PFSK-1 (cell line): ENCODE results near the gene MYMX.

Experiments
- FOXP2 ChIP-seq: optimal IDR thresholded peaks from 2 replicates; pipeline ENCODE3; 2011; ENCODE audit warnings: borderline replicate concordance, control low read depth, inconsistent platforms; ENCODE audit not compliant: insufficient read depth; ENCODE audit errors: extremely low read length, extremely low read depth
- POLR2AphosphoS5 ChIP-seq: IDR thresholded peaks from 2 replicates; pipeline ENCODE4 v1.6.1; 2012; ENCODE audit warnings: low read depth, mild to moderate bottlenecking, control low read depth, low read length, moderate library complexity
- SIN3A ChIP-seq: IDR thresholded peaks from 2 replicates; pipeline ENCODE4 v1.6.1; 2012; ENCODE audit warnings: mild to moderate bottlenecking, low read length, moderate library complexity, borderline replicate concordance; ENCODE audit not compliant: insufficient read depth
- TAF1 ChIP-seq: IDR thresholded peaks from 2 replicates; pipeline ENCODE4 v1.6.1; 2012; ENCODE audit warnings: low read length, control low read depth, borderline replicate concordance; ENCODE audit not compliant: insufficient read depth
- TF ChIP-seq, protein P1 (sequence below), 2 experiments: IDR thresholded peaks; 2 replicates each; pipeline versions ENCODE4 v1.6.1 to v1.8.0; 2011 to 2012; ENCODE audit warnings: low read depth in 2 of 2, low read length in 2 of 2, control low read depth in 1 of 2, inconsistent platforms in 1 of 2, mild to moderate bottlenecking in 1 of 2, moderate library complexity in 1 of 2; ENCODE audit not compliant: insufficient read depth in 1 of 2

The MYMX gene

DNA sequence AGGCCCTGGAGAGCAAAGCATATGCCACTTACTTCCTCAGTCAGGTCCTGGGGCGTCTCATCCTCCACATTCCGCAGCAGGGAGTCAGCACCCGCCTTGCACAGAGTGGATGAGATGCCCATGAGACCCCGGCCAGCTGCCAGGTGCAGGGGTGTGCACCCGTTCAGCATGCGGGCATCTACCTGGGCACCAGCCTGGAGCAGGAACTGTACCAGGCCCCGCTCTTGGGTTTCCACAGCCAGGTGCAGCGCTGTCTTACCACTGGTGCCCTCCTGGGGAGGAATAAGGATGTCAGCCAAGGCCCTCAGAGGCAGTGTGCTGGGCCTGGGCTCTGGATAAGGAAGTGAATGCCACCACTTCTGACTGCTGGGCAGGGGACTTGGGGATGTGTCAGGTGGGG lies 43.3 kb downstream of the MYMX start:
- no peak for TF ChIP-seq POLR2AphosphoS5

DNA sequence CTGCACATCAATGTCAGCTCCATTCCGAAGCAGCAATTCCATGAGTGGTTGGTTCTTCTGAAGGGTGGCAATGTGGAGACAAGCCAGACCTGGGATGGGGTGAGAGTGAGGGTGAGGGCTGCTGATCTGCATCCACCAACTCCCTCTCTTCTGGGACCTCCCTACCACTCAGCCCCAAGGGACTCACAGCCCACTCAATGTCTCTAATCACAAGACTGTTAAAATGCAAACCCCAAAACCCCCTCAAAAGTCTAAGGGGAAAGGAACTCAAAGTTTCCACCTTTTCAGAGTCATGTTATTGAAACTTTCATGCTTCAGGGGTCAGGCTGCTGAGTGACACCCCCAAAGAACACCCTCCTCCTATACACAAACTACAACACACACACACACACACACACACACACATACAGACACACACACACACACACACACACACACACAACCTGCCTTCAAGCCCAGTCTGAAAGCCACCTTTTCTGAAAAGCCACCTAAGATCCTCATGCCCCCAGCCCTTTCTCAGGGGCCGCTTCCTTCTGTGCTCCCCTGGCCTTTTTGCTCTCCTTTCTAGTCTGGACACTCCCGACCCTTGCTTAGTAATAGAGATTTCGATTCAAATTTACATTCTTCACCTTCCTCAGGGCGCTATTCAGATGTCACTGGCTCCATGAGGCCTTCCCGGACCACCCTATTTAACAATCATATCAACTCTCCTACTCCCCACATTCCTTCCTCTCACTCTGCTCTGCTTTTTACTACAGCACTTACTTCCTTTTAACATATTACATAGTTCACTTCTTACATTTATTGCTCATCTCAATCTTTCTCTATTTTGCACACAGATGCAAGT lies 43.9 kb downstream of the MYMX start:
- TF ChIP-seq SIN3A (no peak), TAF1 (no peak), FOXP2 (no peak), POLR2AphosphoS5 (no peak)
- TF ChIP-seq, protein P1, sequence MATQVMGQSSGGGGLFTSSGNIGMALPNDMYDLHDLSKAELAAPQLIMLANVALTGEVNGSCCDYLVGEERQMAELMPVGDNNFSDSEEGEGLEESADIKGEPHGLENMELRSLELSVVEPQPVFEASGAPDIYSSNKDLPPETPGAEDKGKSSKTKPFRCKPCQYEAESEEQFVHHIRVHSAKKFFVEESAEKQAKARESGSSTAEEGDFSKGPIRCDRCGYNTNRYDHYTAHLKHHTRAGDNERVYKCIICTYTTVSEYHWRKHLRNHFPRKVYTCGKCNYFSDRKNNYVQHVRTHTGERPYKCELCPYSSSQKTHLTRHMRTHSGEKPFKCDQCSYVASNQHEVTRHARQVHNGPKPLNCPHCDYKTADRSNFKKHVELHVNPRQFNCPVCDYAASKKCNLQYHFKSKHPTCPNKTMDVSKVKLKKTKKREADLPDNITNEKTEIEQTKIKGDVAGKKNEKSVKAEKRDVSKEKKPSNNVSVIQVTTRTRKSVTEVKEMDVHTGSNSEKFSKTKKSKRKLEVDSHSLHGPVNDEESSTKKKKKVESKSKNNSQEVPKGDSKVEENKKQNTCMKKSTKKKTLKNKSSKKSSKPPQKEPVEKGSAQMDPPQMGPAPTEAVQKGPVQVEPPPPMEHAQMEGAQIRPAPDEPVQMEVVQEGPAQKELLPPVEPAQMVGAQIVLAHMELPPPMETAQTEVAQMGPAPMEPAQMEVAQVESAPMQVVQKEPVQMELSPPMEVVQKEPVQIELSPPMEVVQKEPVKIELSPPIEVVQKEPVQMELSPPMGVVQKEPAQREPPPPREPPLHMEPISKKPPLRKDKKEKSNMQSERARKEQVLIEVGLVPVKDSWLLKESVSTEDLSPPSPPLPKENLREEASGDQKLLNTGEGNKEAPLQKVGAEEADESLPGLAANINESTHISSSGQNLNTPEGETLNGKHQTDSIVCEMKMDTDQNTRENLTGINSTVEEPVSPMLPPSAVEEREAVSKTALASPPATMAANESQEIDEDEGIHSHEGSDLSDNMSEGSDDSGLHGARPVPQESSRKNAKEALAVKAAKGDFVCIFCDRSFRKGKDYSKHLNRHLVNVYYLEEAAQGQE (IDR thresholded peaks at IDR 0.05; ENCODE audit: insufficient read depth in 1 of 2, low read depth in 2 of 2, low read length in 2 of 2) = no peak

DNA sequence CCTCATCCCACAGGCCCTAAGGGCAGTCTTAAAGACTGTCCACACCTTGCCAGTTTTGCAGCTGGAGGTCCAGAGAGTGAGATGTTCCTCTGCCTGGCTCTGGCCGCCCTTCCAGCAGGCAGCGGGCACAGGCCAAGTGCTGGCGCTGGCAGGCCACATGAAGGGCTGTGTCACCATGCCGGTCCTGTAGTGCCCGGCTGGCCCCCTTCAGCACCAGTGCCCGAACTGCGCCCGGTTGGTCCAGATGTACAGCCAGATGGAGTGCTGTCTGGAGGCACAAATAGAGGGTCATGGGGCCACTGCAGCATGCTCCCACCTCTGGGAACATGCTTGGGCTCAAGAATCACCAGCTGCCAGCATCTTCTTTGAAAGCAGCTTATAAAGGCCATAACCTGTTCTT lies 44.9 kb downstream of the MYMX start:
- TF ChIP-seq TAF1 = no peak
- TF ChIP-seq, protein P1 (IDR thresholded peaks at IDR 0.05; ENCODE audit: insufficient read depth in 1 of 2, low read depth in 2 of 2, low read length in 2 of 2) = no peak
- no peak for TF ChIP-seq POLR2AphosphoS5
- TF ChIP-seq SIN3A = no peak

DNA sequence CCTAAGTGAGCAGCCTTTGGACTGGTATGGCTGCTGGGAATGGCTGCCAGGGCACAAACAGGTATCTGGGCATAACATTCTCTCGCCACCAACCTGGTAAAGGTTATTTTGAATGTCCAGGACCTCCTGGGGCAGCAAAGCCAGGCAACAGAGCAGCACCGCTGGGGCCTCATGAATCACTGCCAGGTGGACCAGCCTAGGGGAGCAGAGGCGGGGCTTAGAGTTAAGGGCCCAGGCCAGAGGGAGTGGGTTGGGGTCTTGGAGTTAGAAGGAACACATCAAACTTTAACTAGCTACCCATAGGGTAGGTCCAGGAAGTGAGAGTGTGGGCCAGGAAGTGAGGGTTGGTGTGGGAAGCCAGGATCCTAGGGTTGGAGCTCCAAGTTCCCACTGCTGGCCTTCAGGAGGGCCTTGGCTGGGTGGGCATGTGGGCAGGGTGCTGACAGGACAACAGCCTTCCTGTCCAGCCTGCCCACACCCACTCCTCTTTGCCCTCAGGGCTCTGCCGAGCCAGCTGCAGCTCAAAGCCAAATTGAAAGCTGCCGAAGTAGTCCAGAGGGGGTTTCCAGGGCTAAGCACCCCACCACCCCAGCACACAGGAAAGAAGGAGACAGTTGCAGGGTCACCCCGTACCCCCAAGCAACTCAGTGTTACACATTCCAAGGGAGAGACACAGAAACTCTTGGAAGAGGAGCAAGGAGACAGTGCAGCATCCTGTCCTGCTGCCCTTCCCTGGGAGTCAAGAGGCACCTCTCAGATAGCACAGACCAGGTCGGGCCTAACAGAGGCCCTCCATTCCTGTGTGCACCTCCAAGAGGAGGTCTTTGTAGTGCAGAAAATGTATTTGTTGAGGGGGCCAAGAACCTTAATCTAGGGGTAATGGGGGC lies 46.0 kb downstream of the MYMX start:
- TF ChIP-seq TAF1 = no peak
- no peak for TF ChIP-seq FOXP2
- no peak for TF ChIP-seq POLR2AphosphoS5
- no peak for TF ChIP-seq SIN3A
- TF ChIP-seq, protein P1 (IDR thresholded peaks at IDR 0.05; ENCODE audit: insufficient read depth in 1 of 2, low read depth in 2 of 2, low read length in 2 of 2) = no peak

DNA sequence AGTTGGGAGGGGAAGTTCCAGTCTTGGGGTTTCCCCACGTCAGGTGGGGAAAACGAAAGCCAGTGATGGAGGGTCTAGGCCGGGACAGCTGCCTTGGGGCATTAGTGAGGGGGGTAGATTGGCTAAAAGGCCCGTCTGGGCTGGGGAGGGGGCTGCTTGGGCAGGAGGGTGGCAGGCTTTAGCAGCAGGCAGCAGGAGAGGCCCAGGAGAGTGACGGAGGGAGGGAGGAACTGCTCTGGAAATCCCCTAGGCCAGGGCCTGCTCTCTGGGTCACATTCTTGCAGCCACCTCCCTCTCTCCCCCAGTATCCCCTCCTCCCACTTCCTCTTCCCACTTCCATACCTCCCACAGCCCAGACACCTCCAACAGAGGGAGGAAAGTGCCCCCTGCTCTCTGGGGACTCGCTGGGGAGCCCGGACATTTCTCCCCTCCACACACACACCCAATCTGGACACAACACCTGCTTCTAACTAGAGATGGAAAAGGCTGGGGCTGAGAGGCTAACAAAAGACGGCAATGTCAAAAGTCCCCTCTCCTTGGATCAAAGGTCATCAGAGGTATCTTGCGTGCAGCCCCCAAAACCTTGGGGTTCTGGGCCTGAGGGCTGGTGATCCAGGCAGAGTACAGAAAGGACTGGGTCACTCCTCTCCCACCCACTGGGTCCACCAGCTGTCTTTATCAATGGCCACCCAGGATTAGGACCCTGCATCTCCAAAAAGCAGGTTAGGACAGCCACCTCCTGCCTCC lies 46.8 kb downstream of the MYMX start:
- TF ChIP-seq SIN3A (peak; percentile 17; the same call in 1 of the 2 replicates), POLR2AphosphoS5 (no peak), TAF1 (no peak)
- TF ChIP-seq, protein P1 (IDR thresholded peaks at IDR 0.05; ENCODE audit: insufficient read depth in 1 of 2, low read depth in 2 of 2, low read length in 2 of 2) = no peak
